ENCODE measurements around the gene ABHD6. TPM values are rescaled to one million over a fixed set of nuclear protein-coding genes. Genes with fewer than 3 reads are reported as not detected.
A peak's percentile ranks its signal among the peaks of the same experiment; 100 is the strongest.
"Not testable (repeated sequence)": the region's sequence is repeated elsewhere in the genome, so short reads cannot be mapped to it uniquely, and the experiment has no call there.

The ABHD6 gene
- total RNA-seq, 1 donor from 2014 or later, result 2.4 TPM

- DNase-seq (ENCODE audit: low read depth), result no peak
- TF ChIP-seq CTCF (conservative IDR thresholded peaks at IDR 0.05; ENCODE audit: low read depth, low read length), result no peak
- no peak overlapping the region for H3K4me3 ChIP-seq (ENCODE audit: low read depth, low read length)
Observed at GRCh38 chr3:58216496-58217195, 20.9 kb upstream of the ABHD6 start.

- peak overlapping the region; percentile 15 for H3K4me3 ChIP-seq (ENCODE audit: low read depth, low read length)
- DNase-seq (ENCODE audit: low read depth), result peak; percentile 51
- peak; percentile 80 for TF ChIP-seq CTCF (conservative IDR thresholded peaks at IDR 0.05; ENCODE audit: low read depth, low read length)
Observed at GRCh38 chr3:58217209-58217811, 20.3 kb upstream of the ABHD6 start.

- DNase-seq (ENCODE audit: low read depth), result no peak
- no peak overlapping the region for H3K4me3 ChIP-seq (ENCODE audit: low read depth, low read length)
- no peak for TF ChIP-seq CTCF (conservative IDR thresholded peaks at IDR 0.05; ENCODE audit: low read depth, low read length)
Observed at GRCh38 chr3:58218904-58219303, 18.7 kb upstream of the ABHD6 start.

- H3K4me3 ChIP-seq (ENCODE audit: low read depth, low read length), result no peak overlapping the region
- DNase-seq (ENCODE audit: low read depth), result no peak
- TF ChIP-seq CTCF (conservative IDR thresholded peaks at IDR 0.05; ENCODE audit: low read depth, low read length), result no peak
Observed at GRCh38 chr3:58222161-58222724, 15.3 kb upstream of the ABHD6 start.

- TF ChIP-seq CTCF (conservative IDR thresholded peaks at IDR 0.05; ENCODE audit: low read depth, low read length), result no peak
- H3K4me3 ChIP-seq (ENCODE audit: low read depth, low read length), result no peak overlapping the region
- no peak for DNase-seq (ENCODE audit: low read depth)
Observed at GRCh38 chr3:58223855-58224254, 13.7 kb upstream of the ABHD6 start.

GRCh38 chr3:58227933-58228332, 9.7 kb upstream of the ABHD6 start:
- H3K4me3 ChIP-seq (ENCODE audit: low read depth, low read length); DNase-seq (ENCODE audit: low read depth): not testable (repeated sequence)

- DNase-seq (ENCODE audit: low read depth), result no peak
- no peak overlapping the region for H3K4me3 ChIP-seq (ENCODE audit: low read depth, low read length)
- TF ChIP-seq CTCF (conservative IDR thresholded peaks at IDR 0.05; ENCODE audit: low read depth, low read length), result no peak
Observed at GRCh38 chr3:58230876-58231552, 6.6 kb upstream of the ABHD6 start.

All from epithelial cell of proximal tubule (primary cell).